Activated T-cell treated with anti-CD3 and anti-CD28 coated beads, Interleukin-2, amount 50 U/mL, for 4 hours (primary cell): ENCODE data around the gene KLF3. TPM values are rescaled to one million over a fixed set of nuclear protein-coding genes. Genes with fewer than 3 reads are reported as not detected.

ENCODE experiments used
- ATAC-seq, 2 donors: fragments of 200-7000 bp; cut with Tn5 transposase; one replicate each; pipeline ENCODE4 v1.10.0; 2021
- DNase-seq: peaks from one replicate; pipeline ENCODE4 v3.0.0-alpha.2; 2020
- H3K27me3 Mint-ChIP-seq: one replicate; pipeline ENCODE4 v1.8.0; 2021; ENCODE audit warnings: low read depth, mixed read lengths
- H3K36me3 Mint-ChIP-seq: one replicate; pipeline ENCODE4 v1.8.0; 2022; ENCODE audit warnings: mixed read lengths; ENCODE audit not compliant: insufficient read depth
- H3K4me1 Mint-ChIP-seq: one replicate; pipeline ENCODE4 v1.8.0; 2021; ENCODE audit warnings: low read depth, mixed read lengths
- H3K4me3 Mint-ChIP-seq: one replicate; pipeline ENCODE4 v1.8.0; 2021; ENCODE audit warnings: mild to moderate bottlenecking, moderate library complexity, mixed read lengths
- H3K9me3 Mint-ChIP-seq: one replicate; pipeline ENCODE4 v1.8.0; 2021; ENCODE audit warnings: mixed read lengths
- total RNA-seq, 3 donors: library from RNA; stranded (reverse); gene quantifications; one replicate each; pipeline ENCODE4 v1.2.1, GENCODE V29; 2021

Gene KLF3
- total RNA-seq, 3 donors from 2014 or later = 9.9 to 12.6 (median 10.9) TPM

DNA sequence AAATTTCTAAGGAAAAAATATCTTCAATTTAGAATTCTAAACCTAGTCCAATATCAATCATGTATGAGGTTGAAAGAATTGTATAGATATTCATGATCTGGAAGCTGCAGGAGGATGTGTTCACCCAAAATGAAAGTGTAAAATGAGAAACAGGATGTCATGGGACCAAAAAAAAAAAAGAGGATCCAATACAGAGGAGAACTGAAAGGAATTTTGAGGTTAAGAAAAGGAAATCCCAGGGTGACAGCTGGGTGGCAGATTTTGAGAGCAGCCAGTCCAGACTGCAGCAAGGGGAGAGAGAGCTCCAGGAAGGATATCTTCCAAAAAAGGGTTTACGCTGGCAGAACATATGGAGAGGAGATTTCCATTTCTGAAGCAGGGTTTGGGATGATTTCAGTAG lies 79.9 kb downstream of the KLF3 start:
- DNase-seq (no peak), ATAC-seq (no peak)
- H3K27me3 Mint-ChIP-seq = peaks cover 3% of the 10 kb centered on the region
- no peaks in the 10 kb centered on the region for H3K36me3 Mint-ChIP-seq
- H3K9me3 Mint-ChIP-seq = peaks cover 16% of the 10 kb centered on the region
- H3K4me3 Mint-ChIP-seq = no peak overlapping the region
- H3K4me1 Mint-ChIP-seq = peaks cover 5% of the 10 kb centered on the region

DNA sequence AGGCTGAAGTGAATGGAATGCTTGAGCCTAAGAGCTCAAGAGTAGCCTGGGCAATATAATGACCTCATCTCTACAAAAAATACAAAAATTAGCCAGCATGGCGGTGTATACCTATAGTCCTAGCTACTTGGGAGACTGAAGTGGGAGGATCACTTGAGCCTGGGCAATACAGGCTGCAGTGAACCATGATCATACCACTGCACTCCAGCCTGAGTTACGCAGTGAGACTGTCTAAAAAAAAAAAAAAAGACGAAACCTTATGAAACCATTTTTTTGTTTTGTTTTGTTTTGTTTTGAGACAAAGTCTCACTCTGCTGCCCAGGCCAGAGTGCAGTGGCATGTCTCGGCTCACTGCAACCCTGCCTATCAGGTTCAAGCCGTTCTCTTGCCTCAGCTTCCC lies 81.9 kb downstream of the KLF3 start:
- no peak for ATAC-seq
- Mint-ChIP-seq H3K4me1 (peaks cover 5% of the 10 kb centered on the region), H3K36me3 (no peaks in the 10 kb centered on the region), H3K27me3 (peaks cover 3% of the 10 kb centered on the region), H3K4me3 (no peak overlapping the region), H3K9me3 (peaks cover 16% of the 10 kb centered on the region)
- DNase-seq = no peak

DNA sequence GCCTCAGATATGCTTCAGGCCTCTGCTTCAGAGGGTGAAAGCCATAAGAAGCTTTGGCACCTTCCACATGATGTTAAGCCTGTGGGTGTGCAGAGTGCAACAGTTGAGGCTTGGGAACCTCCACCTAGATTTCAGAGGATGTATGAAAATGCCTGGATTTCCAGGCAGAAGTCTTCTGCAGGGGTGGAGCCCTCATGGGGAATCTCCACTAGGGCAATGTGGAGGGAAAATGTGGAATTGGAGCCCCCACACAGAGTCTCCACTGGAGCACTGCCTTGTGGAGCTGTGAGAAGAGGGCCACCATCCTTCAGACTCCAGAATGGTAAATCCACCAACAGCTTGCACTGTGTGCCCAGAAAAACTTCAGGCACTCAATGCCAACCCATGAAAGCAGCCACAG lies 83.6 kb downstream of the KLF3 start:
- H3K9me3 Mint-ChIP-seq = peaks cover 16% of the 10 kb centered on the region
- ATAC-seq = no peak

DNA sequence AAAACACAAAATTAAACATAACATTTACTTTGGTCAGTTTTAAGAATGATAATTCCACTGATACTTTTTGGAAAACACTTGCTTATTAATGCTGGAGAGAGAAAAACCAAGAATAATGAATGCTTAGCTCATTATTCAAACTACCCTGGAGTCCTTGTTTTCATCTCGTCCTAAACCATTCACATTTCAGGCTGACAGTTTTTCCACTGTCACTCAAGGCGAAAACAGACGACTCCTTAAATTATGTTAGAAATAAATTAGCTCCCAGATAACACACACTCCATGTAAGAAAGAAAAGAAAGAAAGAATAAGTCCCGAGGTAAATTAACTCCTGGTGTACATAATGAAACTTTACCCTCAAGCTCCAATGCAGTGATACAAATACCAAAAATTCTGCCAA lies 85.3 kb downstream of the KLF3 start:
- no peak overlapping the region for H3K4me3 Mint-ChIP-seq
- H3K4me1 Mint-ChIP-seq = peaks cover 7% of the 10 kb centered on the region
- H3K9me3 Mint-ChIP-seq = peaks cover 16% of the 10 kb centered on the region
- no peaks in the 10 kb centered on the region for H3K36me3 Mint-ChIP-seq
- ATAC-seq = no peak
- no peaks in the 10 kb centered on the region for H3K27me3 Mint-ChIP-seq
- DNase-seq = no peak

More for the DNA sequence above, 83.6 kb downstream of the KLF3 start:
- DNase-seq = no peak
- no peaks in the 10 kb centered on the region for H3K27me3 Mint-ChIP-seq
- no peak overlapping the region for H3K4me3 Mint-ChIP-seq
- no peaks in the 10 kb centered on the region for H3K36me3 Mint-ChIP-seq
- H3K4me1 Mint-ChIP-seq = peaks cover 12% of the 10 kb centered on the region

Other genes with a start within 250 kb of the KLF3 start
- under 1 TPM in 2 of 3 donors, not detected in 1; 0.13 to 0.22 TPM for gene TLR10, start 118.8 kb downstream of the KLF3 start, total RNA-seq
- gene TLR1, start 140.6 kb downstream of the KLF3 start, total RNA-seq = 1 to 10 TPM in 2 of 3 donors, under 1 TPM in 1; 0.53 to 2.0 (median 1.1) TPM
- gene TLR6, start 192.6 kb downstream of the KLF3 start, total RNA-seq = 1 to 10 TPM in 1 of 3 donors, under 1 TPM in 2; 0.73 to 1.9 (median 0.95) TPM
- under 1 TPM; 0.24 to 0.34 (median 0.25) TPM for gene FAM114A1, start 203.6 kb downstream of the KLF3 start, total RNA-seq